Measurements from ENCODE around the gene PEPD.
A peak's percentile ranks its signal among the peaks of the same experiment; 100 is the strongest.
"Not testable (repeated sequence)": the region's sequence is repeated elsewhere in the genome, so short reads cannot be mapped to it uniquely, and the experiment has no call there.

PEPD gene

GRCh38 chr19:33521480-33522370, at the start of gene PEPD:
PEPD (minus strand) TSS chr19:33521791; CDS start chr19:33521760, 31 bp downstream.
- peak; percentile 65 for DNase-seq

- no peak for DNase-seq
Measured at GRCh38 chr19:33569821-33570220, 48.2 kb upstream of the PEPD start.

DNA sequence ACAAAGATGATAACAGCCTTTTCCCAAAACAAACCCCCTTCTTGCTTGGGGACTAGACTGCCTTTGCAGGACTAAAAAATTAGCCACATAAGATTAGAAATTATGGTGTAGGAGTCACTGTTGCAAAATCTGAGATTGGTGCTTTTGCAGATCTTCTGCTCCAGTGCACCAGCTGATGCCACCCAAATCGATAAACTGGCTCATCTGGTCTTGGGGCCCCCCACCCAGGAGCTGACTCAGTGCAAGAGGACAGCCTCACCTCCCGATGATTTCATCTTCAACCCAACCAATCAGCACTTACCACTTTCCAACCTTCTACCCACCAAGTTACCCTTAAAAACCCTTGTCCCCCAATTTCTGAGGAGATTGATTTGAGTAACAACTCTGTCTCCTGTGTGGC, 47.1 kb upstream of the PEPD start:
- DNase-seq = no peak

DNA sequence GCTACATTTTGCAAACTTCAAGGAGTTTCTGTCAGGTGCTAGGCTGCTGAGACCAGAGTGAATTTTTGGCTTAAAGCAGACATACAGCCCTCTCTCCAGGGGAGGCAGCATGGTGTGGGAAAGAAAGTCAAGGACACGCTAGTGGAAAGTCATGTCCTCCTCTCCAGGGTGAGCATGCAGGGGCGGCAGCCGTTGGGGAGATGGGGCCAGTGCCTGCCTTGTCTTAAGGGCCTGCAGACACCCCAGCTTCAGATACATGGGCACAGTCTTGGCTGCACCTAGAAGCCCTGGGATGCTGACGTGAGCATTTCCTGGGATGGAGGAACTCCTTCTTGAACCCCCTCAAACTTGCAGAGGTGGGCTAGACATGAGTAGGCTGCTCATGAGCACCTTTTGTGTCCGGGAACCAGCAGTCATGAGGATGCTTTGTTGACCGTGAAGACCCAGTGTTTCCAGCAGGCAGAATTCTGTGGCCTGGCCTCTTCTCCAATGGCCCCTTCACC, 43.3 kb upstream of the PEPD start:
- no peak for DNase-seq

GRCh38 chr19:33562636-33563035, 41.0 kb upstream of the PEPD start:
- no peak for DNase-seq

GRCh38 chr19:33561666-33562065, 40.1 kb upstream of the PEPD start:
- not testable (repeated sequence) for DNase-seq

DNA sequence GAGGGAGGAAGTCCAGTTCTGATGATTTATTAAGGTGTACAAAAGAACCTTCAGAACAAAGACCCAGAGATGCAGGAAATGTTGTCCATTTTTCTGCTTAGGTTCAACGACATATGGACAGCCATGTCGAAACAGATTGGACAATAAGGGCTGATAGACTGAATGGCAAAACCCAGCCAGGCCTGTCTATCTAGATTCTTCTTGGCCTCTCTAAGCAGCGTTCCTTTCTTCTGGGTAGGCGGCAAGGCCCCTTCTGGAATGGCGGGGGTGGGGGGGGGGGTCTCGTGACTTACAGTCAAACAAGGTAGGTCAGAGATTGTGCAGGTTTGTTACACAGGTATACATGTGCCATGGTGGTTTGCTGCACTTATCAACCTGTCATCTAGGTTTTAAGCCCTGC, 39.7 kb upstream of the PEPD start:
- DNase-seq = no peak

GRCh38 chr19:33559996-33560395, 38.4 kb upstream of the PEPD start:
- no peak for DNase-seq

- no peak for DNase-seq
Measured at GRCh38 chr19:33558856-33559255, 37.3 kb upstream of the PEPD start.

DNA sequence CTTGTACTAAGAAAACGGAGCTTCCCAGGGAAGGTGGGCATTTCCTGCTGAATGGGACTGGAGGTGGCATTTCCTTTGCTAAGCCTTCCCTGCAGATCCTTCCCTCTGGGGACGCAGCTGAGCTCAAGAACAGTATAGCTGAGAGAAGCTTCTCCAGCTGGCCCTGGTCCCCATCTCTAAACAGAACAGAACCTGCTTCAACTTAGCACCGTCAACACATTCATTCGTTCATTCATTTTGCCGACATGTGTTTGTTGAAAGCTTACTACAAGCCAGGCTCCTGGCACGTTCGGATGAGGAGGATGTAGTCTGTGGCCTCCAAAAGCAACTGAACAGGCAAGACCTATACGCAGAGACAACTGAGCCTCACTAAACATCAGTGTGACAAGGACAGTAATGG, 36.6 kb upstream of the PEPD start:
- DNase-seq = no peak

GRCh38 chr19:33557720-33558119, 36.1 kb upstream of the PEPD start:
- DNase-seq = no peak

DNA sequence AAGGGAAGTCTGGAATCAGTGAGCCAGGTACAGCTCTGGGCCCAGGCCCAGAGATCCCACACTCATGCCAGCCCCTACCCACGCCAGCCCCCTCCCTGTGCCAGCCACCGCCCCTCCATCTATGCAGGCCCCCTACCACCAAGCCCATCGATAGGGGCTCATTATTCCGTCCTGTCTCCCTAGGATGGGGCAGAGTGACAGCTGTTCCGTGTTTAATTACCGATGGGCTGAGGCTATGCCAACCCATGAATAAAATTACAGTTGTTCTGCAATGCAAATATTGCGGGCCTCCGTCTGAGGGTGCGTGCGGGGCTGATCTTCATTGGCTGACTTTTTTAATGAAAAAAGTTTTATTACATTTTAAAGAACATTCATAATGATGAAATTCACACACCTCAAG, 35.6 kb upstream of the PEPD start:
- no peak for DNase-seq

DNA sequence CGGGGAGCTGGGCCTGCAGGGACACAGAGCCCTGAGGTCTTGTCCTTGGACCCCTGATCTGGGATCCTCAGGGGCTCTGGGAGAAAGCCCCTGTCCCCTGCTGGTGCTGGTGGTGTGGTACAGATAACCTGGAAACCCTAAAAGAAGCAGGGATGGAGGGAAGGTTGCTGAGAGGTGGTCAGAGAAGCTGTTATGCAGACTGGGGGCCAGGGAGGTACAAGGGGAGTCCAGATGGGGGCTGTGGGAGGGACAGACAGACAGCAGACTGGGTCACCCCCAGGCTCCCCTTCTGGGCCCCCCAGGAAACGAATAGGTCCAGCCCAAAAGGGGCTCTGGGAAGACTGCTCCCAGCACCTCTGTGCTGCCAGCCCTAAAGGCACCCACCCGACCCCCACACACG, 34.7 kb upstream of the PEPD start:
- no peak for DNase-seq

DNA sequence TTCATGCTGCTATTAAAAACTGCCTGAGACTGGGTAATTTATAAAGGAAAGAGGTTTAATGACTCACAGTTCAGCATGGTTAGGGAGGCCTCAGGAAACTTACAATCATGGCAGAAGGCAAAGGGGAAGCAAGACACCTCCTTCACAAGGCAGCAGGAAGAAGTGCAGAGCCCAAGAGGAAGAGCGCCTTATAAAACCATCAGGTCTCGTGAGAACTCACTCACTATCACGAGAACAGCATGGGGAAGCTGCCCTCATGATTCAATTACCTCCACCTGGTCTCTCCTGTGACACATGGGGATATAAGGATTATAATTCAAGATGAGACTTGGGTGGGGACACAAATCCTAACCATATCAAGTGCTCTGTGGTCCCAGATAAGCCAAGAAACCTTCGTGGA, 34.1 kb upstream of the PEPD start:
- not testable (repeated sequence) for DNase-seq

GRCh38 chr19:33554821-33555220, 33.2 kb upstream of the PEPD start:
- DNase-seq = no peak

DNA sequence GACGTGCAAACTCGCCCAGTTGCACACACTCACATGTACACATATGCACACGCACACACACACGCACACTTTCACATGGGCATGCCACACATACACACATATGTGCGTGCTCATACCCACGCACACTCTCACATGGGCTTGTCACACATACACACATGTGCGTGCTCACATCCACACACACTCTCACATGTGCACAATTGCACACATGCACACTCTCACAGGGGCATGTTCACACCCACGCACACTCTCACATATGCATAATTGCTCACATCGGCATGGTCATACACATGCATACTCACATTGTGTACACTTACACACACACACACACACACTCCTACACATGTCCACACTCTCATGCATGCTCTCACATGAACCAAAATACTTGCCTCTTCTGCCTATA, 32.8 kb upstream of the PEPD start:
- DNase-seq = no peak

- DNase-seq = no peak
Measured at GRCh38 chr19:33553530-33554310, 32.1 kb upstream of the PEPD start.

- no peak for DNase-seq
Measured at GRCh38 chr19:33552928-33553279, 31.3 kb upstream of the PEPD start.

- DNase-seq = no peak
Measured at GRCh38 chr19:33552191-33552927, 30.8 kb upstream of the PEPD start.

DNA sequence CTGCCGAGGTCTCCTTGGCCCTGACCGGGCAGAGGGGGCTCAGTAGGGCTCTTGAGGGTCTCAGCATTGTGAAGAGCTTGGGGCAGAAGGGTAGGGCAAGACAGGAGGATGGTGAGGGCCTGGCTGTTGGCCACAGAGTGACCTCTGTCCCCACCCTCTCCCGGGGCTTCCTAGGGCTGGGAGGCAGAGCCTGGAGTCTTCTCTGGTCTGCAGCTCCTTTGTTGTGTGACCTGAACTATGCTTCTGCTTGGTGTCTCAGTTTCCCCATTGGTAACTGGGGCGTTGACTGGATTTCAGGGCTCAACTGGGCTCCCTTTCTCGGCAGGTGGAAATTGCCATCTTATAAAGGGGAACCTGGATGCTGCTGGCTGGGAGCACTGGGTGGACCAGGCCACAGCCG, 30.1 kb upstream of the PEPD start:
- DNase-seq = no peak

DNA sequence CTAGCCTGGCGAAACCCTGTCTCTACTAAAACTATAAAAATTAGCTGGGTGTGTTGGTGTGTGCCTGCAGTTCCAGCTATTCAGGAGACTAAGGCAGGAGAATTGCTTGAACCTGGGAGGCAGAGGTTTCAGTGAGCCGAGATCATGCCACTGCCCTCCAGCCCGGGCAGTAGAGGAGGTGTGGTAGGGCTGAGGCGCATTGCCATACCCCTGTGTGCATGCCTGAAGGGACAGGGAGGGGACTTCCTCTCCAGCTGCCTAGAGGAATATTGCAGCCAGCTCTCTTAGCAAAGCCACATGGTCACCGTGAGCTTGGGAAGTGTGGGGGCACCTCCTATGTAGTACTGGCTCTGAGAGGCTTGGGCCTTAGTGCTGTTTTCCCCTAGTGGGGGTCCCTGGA, 29.2 kb upstream of the PEPD start:
- DNase-seq = no peak

- DNase-seq = no peak
Measured at GRCh38 chr19:33547676-33548075, 26.1 kb upstream of the PEPD start.

DNA sequence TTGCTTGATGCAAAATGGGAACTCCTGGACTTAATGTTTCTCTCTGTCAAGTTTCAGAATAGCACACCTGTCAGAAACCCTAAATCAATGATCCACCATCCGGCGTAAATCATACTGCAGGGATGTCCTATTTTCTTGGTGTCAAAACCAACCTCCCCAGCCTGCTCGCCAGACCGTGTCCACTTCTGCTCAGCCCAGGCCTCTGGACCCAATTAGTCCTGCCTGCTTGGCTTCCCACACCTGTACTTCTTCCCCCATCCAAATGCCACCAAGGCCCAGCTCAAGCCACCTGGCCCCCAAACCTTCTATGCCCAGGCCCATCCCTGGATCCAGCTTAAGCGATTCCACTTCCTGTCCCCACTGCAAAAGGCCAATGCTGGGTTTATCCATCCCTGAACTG, 25.1 kb upstream of the PEPD start:
- no peak for DNase-seq
